Right lobe of liver (tissue), 6 donors: Measurements from ENCODE around the gene CFAP77. TPM values are rescaled to one million over a fixed set of nuclear protein-coding genes. Genes with fewer than 3 reads are reported as not detected.

ENCODE experiments used
- ATAC-seq, 4 donors: fragments of 200-7000 bp; cut with Tn5 transposase; one replicate each; pipeline ENCODE4 v1.9.1; 2020; ENCODE audit warnings: mild to moderate bottlenecking in 4 of 4, moderate library complexity in 4 of 4
- DNase-seq, 3 donors: peaks; one replicate each; pipeline ENCODE4 v3.0.0-alpha.2; 2020
- H3K27ac ChIP-seq, 3 donors: fragments of 200-600 bp; one replicate each; pipeline ENCODE4 v1.8.0; 2022
- H3K27me3 ChIP-seq, 2 donors: fragments of 200-600 bp; one replicate each; pipeline ENCODE4 v1.8.0; 2022
- H3K36me3 ChIP-seq, 4 donors: fragments of 200-600 bp; sonication (generic) in 1 of 4; one replicate each; pipeline versions ENCODE4 v1.5.1 to v1.8.0; 2017 to 2022; ENCODE audit warnings: control low read depth in 1 of 4
- H3K4me1 ChIP-seq, 4 donors: fragments of 200-600 bp; sonication (generic) in 1 of 4; one replicate each; pipeline versions ENCODE4 v1.5.1 to v1.8.0; 2017 to 2022; ENCODE audit warnings: control low read depth in 1 of 4
- H3K4me3 ChIP-seq, 3 donors: fragments of 200-600 bp; one replicate each; pipeline ENCODE4 v1.8.0; 2022
- H3K9me3 ChIP-seq, 4 donors: fragments of 200-600 bp; sonication (generic) in 1 of 4; one replicate each; pipeline versions ENCODE4 v1.5.1 to v1.8.0; 2017 to 2022; ENCODE audit warnings: control low read depth in 1 of 4
- CTCF ChIP-seq, 4 donors: fragments of 200-600 bp in 3 of 4; fragments of 450-650 bp in 1 of 4; IDR thresholded peaks; one replicate each; pipeline versions ENCODE4 v1.5.1 to v1.8.0; 2016 to 2022; ENCODE audit warnings: antibody characterized with exemption in 4 of 4, mild to moderate bottlenecking in 2 of 4
- POLR2A ChIP-seq: fragments of 450-650 bp; IDR thresholded peaks from one replicate; pipeline ENCODE4 v1.6.1; 2017; ENCODE audit warnings: antibody characterized with exemption, mild to moderate bottlenecking
- WGBS: methylation state at CpG from one replicate; pipeline ENCODE4 v1.1.6; 2018; ENCODE audit warnings: low coverage, low lambda C conversion rate; ENCODE audit not compliant: insufficient coverage; ENCODE audit errors: missing lambda C conversion rate; 5-methylcytosine and 5-hydroxymethylcytosine counted together
- intact Hi-C, 2 donors: fragments of 100-400 bp; cut with DNase I; formaldehyde crosslinking; loops; one replicate each; pipeline versions ENCODE4 v1.11.2 to v1.14.1; 2022
- total RNA-seq, 6 experiments: library from RNA; depleted of rRNA in 2 of 6; stranded (reverse); fragments of >200 nt in 2 of 6; fragmentation: NEBNext Ultra II Directional in 3 of 6; extraction: Animal tissue kit (Norgen Biotek cat#: 25700) in 3 of 6; gene quantifications; one replicate each; pipeline versions ENCODE4 v1.1.0 to v1.2.4, GENCODE V29; 2016 to 2023
- donor health status: DM: no; HTN: yes; CAD: no.
- donor health status: DM: no; HTN: no; CAD: no.
- donor health status: DM: no; HTN: no; CAD: no.
- donor health status: DM: no; HTN: yes; CAD: no.
- donor health status: DM: no; HTN: yes; CAD: no.

CFAP77 gene
- total RNA-seq, 6 experiments from 2014 or later: not detected

GRCh38 chr9:132465131-132465635, 55.2 kb downstream of the CFAP77 start:
- H3K36me3 ChIP-seq: no peaks in the 10 kb centered on the region
- no peak for ATAC-seq
- 47% methylated on average over 5 of the region's 5 CpGs for WGBS
- no peaks in the 10 kb centered on the region for H3K4me1 ChIP-seq
- no peaks in the 10 kb centered on the region for H3K9me3 ChIP-seq
- no peaks in the 10 kb centered on the region for H3K27me3 ChIP-seq
- H3K4me3 ChIP-seq: no peak overlapping the region
- DNase-seq: no peak
- intact Hi-C loops: no loop called here
- no peak overlapping the region for H3K27ac ChIP-seq
- TF ChIP-seq CTCF (IDR thresholded peaks at IDR 0.05) (no peak), POLR2A (no peak)

GRCh38 chr9:132472199-132472598, 62.2 kb downstream of the CFAP77 start:
- Histone ChIP-seq H3K27me3 (no peaks in the 10 kb centered on the region), H3K4me1 (no peaks in the 10 kb centered on the region), H3K27ac (no peak overlapping the region), H3K4me3 (no peak overlapping the region), H3K36me3 (no peaks in the 10 kb centered on the region), H3K9me3 (no peaks in the 10 kb centered on the region)
- 69% methylated on average over 3 of the region's 4 CpGs for WGBS
- TF ChIP-seq CTCF (IDR thresholded peaks at IDR 0.05) (no peak), POLR2A (no peak)
- DNase-seq (no peak), ATAC-seq (no peak)
- intact Hi-C loops: no loop called here

- DNase-seq: no peak
- H3K27ac ChIP-seq: no peak overlapping the region
- H3K4me1 ChIP-seq: no peaks in the 10 kb centered on the region
- TF ChIP-seq CTCF (IDR thresholded peaks at IDR 0.05) (no peak), POLR2A (no peak)
- H3K36me3 ChIP-seq: no peaks in the 10 kb centered on the region
- ATAC-seq: no peak
- no peak overlapping the region for H3K4me3 ChIP-seq
- no peaks in the 10 kb centered on the region for H3K27me3 ChIP-seq
- intact Hi-C loops: no loop called here
- 33% methylated on average over 8 of the region's 9 CpGs for WGBS
- H3K9me3 ChIP-seq: no peaks in the 10 kb centered on the region
Measured at GRCh38 chr9:132472599-132472998, 62.6 kb downstream of the CFAP77 start.

- ATAC-seq (no peak), DNase-seq (no peak)
- Histone ChIP-seq H3K27me3 (no peaks in the 10 kb centered on the region), H3K4me1 (no peaks in the 10 kb centered on the region), H3K36me3 (no peaks in the 10 kb centered on the region), H3K4me3 (no peak overlapping the region), H3K27ac (no peak overlapping the region), H3K9me3 (no peaks in the 10 kb centered on the region)
- WGBS: 69% methylated on average over 14 of the region's 14 CpGs
- TF ChIP-seq CTCF (IDR thresholded peaks at IDR 0.05) (no peak), POLR2A (no peak)
- intact Hi-C loops: no loop called here
Measured at GRCh38 chr9:132474253-132474652, 64.2 kb downstream of the CFAP77 start.
